Panc1 (cell line): Measurements from ENCODE around the gene AIG1. TPM values are rescaled to one million over a fixed set of nuclear protein-coding genes. Genes with fewer than 3 reads are reported as not detected.

Experiments
- ATAC-seq: fragments of 200-7000 bp; cut with Tn5 transposase; 2 replicates; pipeline ENCODE4 v1.9.1; 2020; ENCODE audit warnings: mild to moderate bottlenecking, moderate library complexity
- BruUV-seq: library from RNA; stranded (reverse); fragments of 400-500 nt; replicated peaks from 2 replicates; lab custom pipeline; 2021; lab: Mats Ljungman, UMichigan
- CTCF ChIA-PET: fragments of 300-600 bp; sonication (Branson Sonifier 250); formaldehyde crosslinking; loops from one replicate; lab custom pipeline; 2022; ENCODE audit warnings: antibody characterized with exemption; lab: Charles Lee
- POLR2A ChIA-PET: fragments of 300-600 bp; sonication (Branson Sonifier 250); formaldehyde crosslinking; loops from one replicate; lab custom pipeline; 2022; ENCODE audit warnings: antibody characterized with exemption; lab: Charles Lee
- DNase-seq: peaks from one replicate; pipeline ENCODE4 v3.0.0-alpha.2; 2010; ENCODE audit warnings: low read depth, low spot score
- H3K27ac ChIP-seq: 2 replicates; pipeline ENCODE4 v1.5.1; 2011; ENCODE audit warnings: mild to moderate bottlenecking, low read length, inconsistent platforms
- H3K27me3 ChIP-seq: fragments of 200-500 bp; sonication (Bioruptor generic); 2 replicates; pipeline ENCODE4 v1.6.0; 2014; ENCODE audit warnings: low read length, inconsistent platforms; ENCODE audit not compliant: control insufficient read depth, insufficient read depth
- H3K36me3 ChIP-seq: fragments of 200-500 bp; sonication (Bioruptor generic); 2 replicates; pipeline ENCODE4 v1.5.1; 2014; ENCODE audit warnings: inconsistent platforms, mild to moderate bottlenecking, low read length, moderate library complexity; ENCODE audit not compliant: control insufficient read depth, insufficient read depth
- H3K4me1 ChIP-seq: 2 replicates; pipeline ENCODE4 v1.5.1; 2011; ENCODE audit warnings: inconsistent platforms, mild to moderate bottlenecking, low read length, moderate library complexity; ENCODE audit not compliant: control insufficient read depth, insufficient read depth
- H3K4me3 ChIP-seq, 2 experiments: 2 replicates each; pipeline ENCODE4 v1.5.1; 2011 to 2012; ENCODE audit warnings: low read depth in 2 of 2, low read length in 2 of 2, mild to moderate bottlenecking in 2 of 2, inconsistent platforms in 1 of 2, moderate library complexity in 1 of 2
- H3K9me3 ChIP-seq: fragments of 200-500 bp; sonication (Bioruptor generic); 2 replicates; pipeline ENCODE4 v1.5.1; 2014; ENCODE audit warnings: low read depth, mild to moderate bottlenecking, inconsistent platforms, low read length, moderate library complexity; ENCODE audit not compliant: control insufficient read depth, insufficient read depth
- POLR2AphosphoS5 ChIP-seq: IDR thresholded peaks from 2 replicates; pipeline ENCODE4 v1.6.1; 2012; ENCODE audit warnings: mild to moderate bottlenecking, low read depth, low read length, moderate library complexity
- SIN3A ChIP-seq: IDR thresholded peaks from 2 replicates; pipeline ENCODE4 v1.6.1; 2012; ENCODE audit warnings: low read depth, mild to moderate bottlenecking, low read length, moderate library complexity, borderline replicate concordance; ENCODE audit not compliant: insufficient read depth
- TCF7L2 ChIP-seq: IDR thresholded peaks from 2 replicates; pipeline ENCODE4 v1.6.1; 2011; ENCODE audit warnings: mild to moderate bottlenecking, low read depth, low read length, inconsistent platforms
- in situ Hi-C: cut with HindIII; loops from 2 replicates; pipeline ENCODE4 v1.10.0; 2016; ENCODE audit warnings: low sequenced_read_pairs, low pct_unique_long_range_greater_than_20kb
- intact Hi-C: fragments of 100-400 bp; cut with micrococcal nuclease; formaldehyde crosslinking; loops from one replicate; pipeline ENCODE4 v1.10.0; 2022; ENCODE audit not compliant: unreplicated experiment
- total RNA-seq: library from RNA; stranded (reverse); gene quantifications from one replicate; pipeline ENCODE4 v1.2.1, GENCODE V29; 2021; ENCODE audit not compliant: unreplicated experiment
- TF ChIP-seq, protein P1 (sequence below), 2 experiments: IDR thresholded peaks; 2 replicates each; pipeline ENCODE4 v1.6.1; 2011 to 2012; ENCODE audit warnings: low read depth in 2 of 2, control low read depth in 1 of 2, low read length in 1 of 2, mild to moderate bottlenecking in 1 of 2, moderate library complexity in 1 of 2; ENCODE audit not compliant: insufficient read depth in 1 of 2
- TF ChIP-seq, protein P2 (sequence below): fragments of 450-650 bp; IDR thresholded peaks from 2 replicates; pipeline ENCODE4 v1.5.1; 2017; ENCODE audit warnings: mild to moderate bottlenecking

Gene AIG1
- total RNA-seq, 1 experiment from 2014 or later: 23.9 TPM

DNA sequence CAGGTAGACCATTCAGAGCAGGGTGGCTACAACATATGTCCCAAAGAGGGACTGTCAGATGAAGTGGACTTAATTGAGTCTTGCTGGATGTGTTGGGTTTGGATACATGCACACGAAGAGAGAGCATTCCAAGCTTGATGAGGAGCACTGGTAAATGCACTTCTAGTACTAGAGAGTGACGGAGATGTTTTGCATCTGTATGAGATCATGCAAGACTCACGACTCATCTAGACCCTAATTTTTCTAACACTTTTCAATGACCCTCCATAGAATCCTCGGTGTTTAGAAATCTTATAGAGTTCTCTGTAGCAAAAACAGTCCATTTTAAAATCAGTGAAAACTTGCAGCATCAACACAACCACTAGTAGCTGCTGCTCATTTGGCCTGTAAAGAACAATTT lies 4.8 kb upstream of the AIG1 start:
- no peaks in the 10 kb centered on the region for H3K36me3 ChIP-seq
- intact Hi-C loops: no loop called here
- no peak for DNase-seq
- POLR2A ChIA-PET: no interaction called here
- TF ChIP-seq TCF7L2: no peak
- H3K4me1 ChIP-seq: peaks cover 7% of the 10 kb centered on the region
- H3K27me3 ChIP-seq: 0 out of 2 replicates have a peak, but pooled peaks cover 6% of the 10 kb centered on the region
- no TSS peak for BruUV-seq
- ATAC-seq: no peak
- no peak overlapping the region for H3K4me3 ChIP-seq
- CTCF ChIA-PET: no interaction called here
- no peaks in the 10 kb centered on the region for H3K9me3 ChIP-seq
- H3K27ac ChIP-seq: no peak overlapping the region
- in situ Hi-C loops: no loop called here

DNA sequence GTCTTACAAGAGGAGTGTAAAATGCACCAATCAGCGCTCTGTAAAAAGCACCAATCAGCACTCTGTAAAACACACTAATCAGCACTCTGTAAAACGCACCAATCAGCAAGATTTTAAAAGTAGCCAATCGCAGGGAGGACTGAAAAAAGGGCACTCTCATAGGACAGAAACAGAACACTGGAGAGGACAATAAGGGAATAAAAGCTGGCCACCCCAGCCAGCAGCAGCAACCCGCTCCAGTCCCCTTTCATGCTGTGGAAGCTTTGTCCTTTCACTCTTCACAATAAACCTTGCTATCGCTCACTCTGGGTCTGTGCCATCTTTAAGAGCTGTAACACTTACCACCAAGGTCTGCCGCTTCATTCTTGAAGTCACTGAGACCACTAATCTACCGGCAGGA lies 1.7 kb upstream of the AIG1 start:
- CTCF ChIA-PET: no interaction called here
- Histone ChIP-seq H3K9me3 (no peaks in the 10 kb centered on the region), H3K27me3 (no peaks in the 10 kb centered on the region), H3K4me3 (no peak overlapping the region), H3K27ac (no peak overlapping the region), H3K4me1 (peaks cover 7% of the 10 kb centered on the region), H3K36me3 (no peaks in the 10 kb centered on the region)
- no TSS peak for BruUV-seq
- TF ChIP-seq POLR2AphosphoS5 (no peak), TCF7L2 (no peak), SIN3A (no peak)
- TF ChIP-seq, protein P1, sequence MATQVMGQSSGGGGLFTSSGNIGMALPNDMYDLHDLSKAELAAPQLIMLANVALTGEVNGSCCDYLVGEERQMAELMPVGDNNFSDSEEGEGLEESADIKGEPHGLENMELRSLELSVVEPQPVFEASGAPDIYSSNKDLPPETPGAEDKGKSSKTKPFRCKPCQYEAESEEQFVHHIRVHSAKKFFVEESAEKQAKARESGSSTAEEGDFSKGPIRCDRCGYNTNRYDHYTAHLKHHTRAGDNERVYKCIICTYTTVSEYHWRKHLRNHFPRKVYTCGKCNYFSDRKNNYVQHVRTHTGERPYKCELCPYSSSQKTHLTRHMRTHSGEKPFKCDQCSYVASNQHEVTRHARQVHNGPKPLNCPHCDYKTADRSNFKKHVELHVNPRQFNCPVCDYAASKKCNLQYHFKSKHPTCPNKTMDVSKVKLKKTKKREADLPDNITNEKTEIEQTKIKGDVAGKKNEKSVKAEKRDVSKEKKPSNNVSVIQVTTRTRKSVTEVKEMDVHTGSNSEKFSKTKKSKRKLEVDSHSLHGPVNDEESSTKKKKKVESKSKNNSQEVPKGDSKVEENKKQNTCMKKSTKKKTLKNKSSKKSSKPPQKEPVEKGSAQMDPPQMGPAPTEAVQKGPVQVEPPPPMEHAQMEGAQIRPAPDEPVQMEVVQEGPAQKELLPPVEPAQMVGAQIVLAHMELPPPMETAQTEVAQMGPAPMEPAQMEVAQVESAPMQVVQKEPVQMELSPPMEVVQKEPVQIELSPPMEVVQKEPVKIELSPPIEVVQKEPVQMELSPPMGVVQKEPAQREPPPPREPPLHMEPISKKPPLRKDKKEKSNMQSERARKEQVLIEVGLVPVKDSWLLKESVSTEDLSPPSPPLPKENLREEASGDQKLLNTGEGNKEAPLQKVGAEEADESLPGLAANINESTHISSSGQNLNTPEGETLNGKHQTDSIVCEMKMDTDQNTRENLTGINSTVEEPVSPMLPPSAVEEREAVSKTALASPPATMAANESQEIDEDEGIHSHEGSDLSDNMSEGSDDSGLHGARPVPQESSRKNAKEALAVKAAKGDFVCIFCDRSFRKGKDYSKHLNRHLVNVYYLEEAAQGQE (IDR thresholded peaks at IDR 0.05; ENCODE audit: insufficient read depth in 1 of 2, low read depth in 2 of 2, low read length in 1 of 2): no peak
- TF ChIP-seq, protein P2, sequence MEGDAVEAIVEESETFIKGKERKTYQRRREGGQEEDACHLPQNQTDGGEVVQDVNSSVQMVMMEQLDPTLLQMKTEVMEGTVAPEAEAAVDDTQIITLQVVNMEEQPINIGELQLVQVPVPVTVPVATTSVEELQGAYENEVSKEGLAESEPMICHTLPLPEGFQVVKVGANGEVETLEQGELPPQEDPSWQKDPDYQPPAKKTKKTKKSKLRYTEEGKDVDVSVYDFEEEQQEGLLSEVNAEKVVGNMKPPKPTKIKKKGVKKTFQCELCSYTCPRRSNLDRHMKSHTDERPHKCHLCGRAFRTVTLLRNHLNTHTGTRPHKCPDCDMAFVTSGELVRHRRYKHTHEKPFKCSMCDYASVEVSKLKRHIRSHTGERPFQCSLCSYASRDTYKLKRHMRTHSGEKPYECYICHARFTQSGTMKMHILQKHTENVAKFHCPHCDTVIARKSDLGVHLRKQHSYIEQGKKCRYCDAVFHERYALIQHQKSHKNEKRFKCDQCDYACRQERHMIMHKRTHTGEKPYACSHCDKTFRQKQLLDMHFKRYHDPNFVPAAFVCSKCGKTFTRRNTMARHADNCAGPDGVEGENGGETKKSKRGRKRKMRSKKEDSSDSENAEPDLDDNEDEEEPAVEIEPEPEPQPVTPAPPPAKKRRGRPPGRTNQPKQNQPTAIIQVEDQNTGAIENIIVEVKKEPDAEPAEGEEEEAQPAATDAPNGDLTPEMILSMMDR: no peak
- DNase-seq: no peak
- ATAC-seq: no peak
- intact Hi-C loops (no loop called here), in situ Hi-C loops (no loop called here)
- POLR2A ChIA-PET: no interaction called here

DNA sequence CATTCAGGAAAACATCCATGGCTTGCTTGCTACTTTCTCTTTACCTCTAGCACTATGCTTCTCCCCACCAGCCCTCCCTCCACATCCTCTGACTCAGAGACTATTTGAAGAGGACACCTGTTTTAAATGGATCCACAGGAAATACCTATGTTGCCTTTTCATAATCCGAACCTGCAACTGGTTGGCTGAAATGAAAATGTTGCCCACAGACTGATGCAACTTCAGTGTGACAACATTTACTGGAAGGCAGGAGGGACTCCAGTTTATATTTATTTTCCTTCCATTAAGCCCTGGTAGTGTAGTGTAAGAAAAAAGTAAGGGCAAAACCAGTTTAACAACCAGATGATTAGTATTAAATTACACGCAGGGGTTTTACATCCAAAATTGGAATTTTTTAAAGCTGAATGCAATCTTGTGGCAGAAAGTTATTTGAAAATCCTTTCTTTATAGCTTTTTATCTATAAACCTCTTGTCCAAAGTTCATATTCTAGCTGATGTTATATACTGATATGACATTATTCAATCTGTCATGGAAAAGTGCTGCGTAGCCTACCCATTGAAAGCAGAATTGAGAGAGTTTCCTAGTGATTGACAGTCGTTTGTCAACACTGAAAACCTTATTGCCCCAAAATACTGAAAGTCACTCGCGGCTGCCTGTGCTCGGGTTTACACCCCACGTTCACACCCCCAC lies 881 bp upstream of the AIG1 start:
- TF ChIP-seq, protein P2: no peak
- TF ChIP-seq, protein P1 (IDR thresholded peaks at IDR 0.05; ENCODE audit: insufficient read depth in 1 of 2, low read depth in 2 of 2, low read length in 1 of 2): no peak
- TF ChIP-seq POLR2AphosphoS5: no peak
- TF ChIP-seq TCF7L2: no peak
- no peak for TF ChIP-seq SIN3A
- in situ Hi-C loops (no loop called here), intact Hi-C loops (loop anchor here (10.0 kb wide), 1 partner anchor 365 kb away; no protein-coding TSS in a partner anchor)
- ChIA-PET CTCF (no interaction called here), POLR2A (no interaction called here)
- H3K9me3 ChIP-seq: no peaks in the 10 kb centered on the region
- TSS peak; percentile 78 for BruUV-seq
- ATAC-seq: no peak
- H3K4me3 ChIP-seq: peak overlapping the region; percentile 80 to 81
- peak overlapping the region; percentile 64 for H3K27ac ChIP-seq
- H3K36me3 ChIP-seq: no peaks in the 10 kb centered on the region
- no peaks in the 10 kb centered on the region for H3K27me3 ChIP-seq
- no peak for DNase-seq
- H3K4me1 ChIP-seq: peaks cover 7% of the 10 kb centered on the region
